Muscle of leg (tissue), 11 donors: ENCODE data around the gene GRAMD1B. TPM values are rescaled to one million over a fixed set of nuclear protein-coding genes. Genes with fewer than 3 reads are reported as not detected.

Experiments used
- DNase-seq: peaks from one replicate; pipeline ENCODE4 v3.0.0; 2013
- H3K27ac ChIP-seq: one replicate; pipeline ENCODE4 v1.5.1; 2013; ENCODE audit warnings: mild to moderate bottlenecking, low read length, control low read depth
- H3K27me3 ChIP-seq: one replicate; pipeline ENCODE4 v1.6.1; 2013; ENCODE audit warnings: low read length; ENCODE audit not compliant: control insufficient read depth, insufficient read depth
- H3K36me3 ChIP-seq: one replicate; pipeline ENCODE4 v1.6.1; 2013; ENCODE audit warnings: low read length; ENCODE audit not compliant: control insufficient read depth, insufficient read depth
- H3K4me1 ChIP-seq: one replicate; pipeline ENCODE4 v1.6.1; 2013; ENCODE audit warnings: low read length; ENCODE audit not compliant: control insufficient read depth, insufficient read depth
- H3K4me3 ChIP-seq: one replicate; pipeline ENCODE4 v1.5.1; 2013; ENCODE audit warnings: low read length, control low read depth
- H3K9me3 ChIP-seq: replicated peaks from 2 replicates; pipeline ENCODE4 v1.6.1; 2013; ENCODE audit warnings: low read depth, low read length; ENCODE audit not compliant: control insufficient read depth
- WGBS: methylation state at CpG from one replicate; pipeline ENCODE4 v1.1.5; 2013; ENCODE audit warnings: missing lambda C conversion rate; ENCODE audit not compliant: insufficient coverage; 5-methylcytosine and 5-hydroxymethylcytosine counted together
- polyA plus RNA-seq, 8 donors: library from polyadenylated mRNA; unstranded; fragments of 120-200 nt; gene quantifications; one replicate each; pipeline versions ENCODE4 v1.2.1 to v1.2.3, GENCODE V29; 2013; ENCODE audit warnings: inconsistent platforms in 1 of 8, low replicate concordance in 1 of 8; ENCODE audit not compliant: insufficient read length in 8 of 8, insufficient read depth in 1 of 8
- total RNA-seq: library from RNA; stranded (reverse); fragments of 120-200 nt; gene quantifications from one replicate; pipeline ENCODE4 v1.2.4, GENCODE V29; 2013

Gene GRAMD1B
- total and polyA plus RNA-seq, 9 donors, result 6.9 to 10.9 (median 8.7) TPM

- no peaks in the 10 kb centered on the region for H3K27me3 ChIP-seq
- 100% methylated on average over 1 of the region's 4 CpGs for WGBS
- no peak overlapping the region for H3K4me3 ChIP-seq
- H3K27ac ChIP-seq, result no peak overlapping the region
- no peaks in the 10 kb centered on the region for H3K36me3 ChIP-seq
- no peaks in the 10 kb centered on the region for H3K4me1 ChIP-seq
- DNase-seq, result no peak
- H3K9me3 ChIP-seq, result no peaks in the 10 kb centered on the region
Observed at GRCh38 chr11:123532131-123532530, 102.1 kb downstream of the GRAMD1B start.

- DNase-seq, result no peak
- Histone ChIP-seq H3K9me3 (no peaks in the 10 kb centered on the region), H3K27me3 (no peaks in the 10 kb centered on the region), H3K4me3 (no peak overlapping the region), H3K36me3 (no peaks in the 10 kb centered on the region), H3K4me1 (no peaks in the 10 kb centered on the region), H3K27ac (no peak overlapping the region)
- WGBS, result no CpG with 5 or more reads among the region's 4 CpGs
Observed at GRCh38 chr11:123535401-123535800, 105.3 kb downstream of the GRAMD1B start.

- H3K27ac ChIP-seq, result no peak overlapping the region
- DNase-seq, result peak; percentile 28
Observed at GRCh38 chr11:123536690-123537437, 106.8 kb downstream of the GRAMD1B start.

GRCh38 chr11:123537726-123538125, 107.7 kb downstream of the GRAMD1B start:
- Histone ChIP-seq H3K4me3 (no peak overlapping the region), H3K36me3 (no peaks in the 10 kb centered on the region), H3K4me1 (no peaks in the 10 kb centered on the region), H3K9me3 (no peaks in the 10 kb centered on the region), H3K27ac (no peak overlapping the region), H3K27me3 (no peaks in the 10 kb centered on the region)
- DNase-seq, result no peak
- WGBS, result 77% methylated on average over 2 of the region's 4 CpGs

More at GRCh38 chr11:123536690-123537437, 106.8 kb downstream of the GRAMD1B start:
- Histone ChIP-seq H3K9me3 (no peaks in the 10 kb centered on the region), H3K36me3 (no peaks in the 10 kb centered on the region), H3K27me3 (no peaks in the 10 kb centered on the region), H3K4me1 (no peaks in the 10 kb centered on the region), H3K4me3 (no peak overlapping the region)
- no CpG with 5 or more reads among the region's 2 CpGs for WGBS

- H3K4me3 ChIP-seq, result no peak overlapping the region
- no peaks in the 10 kb centered on the region for H3K9me3 ChIP-seq
- no peaks in the 10 kb centered on the region for H3K4me1 ChIP-seq
- no peak overlapping the region for H3K27ac ChIP-seq
- no peak for DNase-seq
- no CpG with 5 or more reads among the region's 4 CpGs for WGBS
- no peaks in the 10 kb centered on the region for H3K27me3 ChIP-seq
- no peaks in the 10 kb centered on the region for H3K36me3 ChIP-seq
Observed at GRCh38 chr11:123543797-123544196, 113.7 kb downstream of the GRAMD1B start.

GRCh38 chr11:123544631-123545375, 114.7 kb downstream of the GRAMD1B start:
- Histone ChIP-seq H3K4me1 (no peaks in the 10 kb centered on the region), H3K4me3 (no peak overlapping the region), H3K9me3 (no peaks in the 10 kb centered on the region), H3K36me3 (no peaks in the 10 kb centered on the region), H3K27ac (no peak overlapping the region), H3K27me3 (no peaks in the 10 kb centered on the region)
- DNase-seq, result no peak
- 89% methylated on average over 6 of the region's 16 CpGs for WGBS

GRCh38 chr11:123545726-123546270, 115.7 kb downstream of the GRAMD1B start:
- no peaks in the 10 kb centered on the region for H3K9me3 ChIP-seq
- no peak overlapping the region for H3K4me3 ChIP-seq
- no peak for DNase-seq
- H3K27me3 ChIP-seq, result no peaks in the 10 kb centered on the region
- WGBS, result no CpG with 5 or more reads among the region's 4 CpGs
- no peaks in the 10 kb centered on the region for H3K36me3 ChIP-seq
- H3K4me1 ChIP-seq, result no peaks in the 10 kb centered on the region
- no peak overlapping the region for H3K27ac ChIP-seq

GRCh38 chr11:123546515-123546914, 116.4 kb downstream of the GRAMD1B start:
- Histone ChIP-seq H3K27ac (no peak overlapping the region), H3K4me1 (no peaks in the 10 kb centered on the region), H3K4me3 (no peak overlapping the region), H3K36me3 (no peaks in the 10 kb centered on the region), H3K9me3 (no peaks in the 10 kb centered on the region), H3K27me3 (no peaks in the 10 kb centered on the region)
- no peak for DNase-seq
- WGBS, result no CpG with 5 or more reads among the region's 2 CpGs

GRCh38 chr11:123547180-123547579, 117.1 kb downstream of the GRAMD1B start:
- Histone ChIP-seq H3K9me3 (no peaks in the 10 kb centered on the region), H3K27me3 (no peaks in the 10 kb centered on the region), H3K4me1 (no peaks in the 10 kb centered on the region), H3K36me3 (no peaks in the 10 kb centered on the region), H3K4me3 (no peak overlapping the region), H3K27ac (no peak overlapping the region)
- DNase-seq, result no peak

GRCh38 chr11:123548774-123549173, 118.7 kb downstream of the GRAMD1B start:
- H3K36me3 ChIP-seq, result no peaks in the 10 kb centered on the region
- DNase-seq, result no peak
- no peaks in the 10 kb centered on the region for H3K4me1 ChIP-seq
- no peak overlapping the region for H3K4me3 ChIP-seq
- no peaks in the 10 kb centered on the region for H3K9me3 ChIP-seq
- 59% methylated on average over 3 of the region's 4 CpGs for WGBS
- H3K27ac ChIP-seq, result no peak overlapping the region
- H3K27me3 ChIP-seq, result no peaks in the 10 kb centered on the region
